HG02642 (cell line): ENCODE data around the gene MLLT10.
"Not testable (repeated sequence)": the region's sequence is repeated elsewhere in the genome, so short reads cannot be mapped to it uniquely, and the experiment has no call there.

Source experiments
- ATAC-seq: cut with Tn5 transposase; IDR thresholded peaks from one replicate; pipeline ENCODE4 v1.9.1; 2021; ENCODE audit warnings: mild to moderate bottlenecking; ENCODE audit not compliant: unreplicated experiment, poor library complexity

The MLLT10 gene

DNA sequence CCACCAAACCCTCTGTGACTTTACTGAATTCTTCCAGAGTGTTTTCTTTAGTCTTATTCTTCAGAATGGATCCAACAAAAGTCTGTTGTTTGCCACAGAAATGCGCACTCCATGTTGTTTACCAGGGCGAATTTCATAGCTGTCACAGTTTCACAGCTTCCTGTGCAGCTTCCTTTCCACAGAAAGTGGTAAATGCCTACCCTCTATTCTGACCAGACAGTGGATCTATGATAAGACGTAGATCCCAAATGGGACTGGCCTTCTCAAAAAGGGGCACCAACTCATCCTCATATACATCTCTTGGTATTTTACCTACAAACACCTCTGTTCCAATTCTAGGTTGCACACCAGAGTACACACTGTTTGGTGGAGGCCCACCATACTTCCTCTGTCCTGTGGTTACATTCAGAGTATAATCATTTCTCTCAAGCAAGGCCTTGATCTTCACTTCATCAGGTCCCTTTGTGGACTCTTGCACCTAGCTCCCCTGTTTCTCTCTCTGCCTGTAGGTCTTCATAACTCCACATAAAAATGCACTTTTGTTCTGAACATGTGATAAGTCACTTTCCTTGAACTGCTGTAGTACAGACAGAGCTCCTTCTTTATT is 91.7 kb downstream of the MLLT10 start:
- ATAC-seq = no peak

DNA sequence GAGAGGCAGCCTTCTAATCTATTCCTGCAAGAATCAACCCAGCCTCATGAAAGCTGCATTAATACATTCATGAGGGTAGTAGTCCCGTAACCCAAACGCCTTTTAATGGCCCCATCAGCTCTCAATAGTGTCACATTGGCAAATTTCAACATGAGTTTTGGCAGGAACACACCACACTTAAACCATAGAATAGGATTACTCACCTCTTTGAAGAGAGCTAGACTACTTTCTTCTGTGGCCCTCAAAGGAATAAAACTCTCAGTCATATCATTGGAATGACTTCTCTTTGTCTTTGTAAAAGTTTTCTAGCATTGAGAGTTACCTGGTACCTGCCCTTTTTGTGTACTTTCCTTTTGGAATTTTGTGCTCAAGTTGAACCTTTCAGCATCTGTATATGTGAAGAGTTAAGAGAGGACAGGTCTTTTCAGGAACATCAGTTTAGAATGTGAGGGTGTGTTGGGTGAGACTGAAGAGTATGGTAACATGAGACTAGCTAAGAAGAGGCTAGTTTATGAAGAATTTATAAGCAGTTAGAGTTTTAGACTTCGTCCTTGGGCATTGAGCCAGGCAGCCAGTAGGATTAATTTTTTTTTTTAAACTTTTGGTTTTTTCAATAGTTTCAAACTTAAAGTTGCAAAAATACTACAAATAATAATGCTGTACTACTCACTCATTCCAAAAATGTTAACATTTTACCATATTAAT is 92.6 kb downstream of the MLLT10 start:
- ATAC-seq = no peak

DNA sequence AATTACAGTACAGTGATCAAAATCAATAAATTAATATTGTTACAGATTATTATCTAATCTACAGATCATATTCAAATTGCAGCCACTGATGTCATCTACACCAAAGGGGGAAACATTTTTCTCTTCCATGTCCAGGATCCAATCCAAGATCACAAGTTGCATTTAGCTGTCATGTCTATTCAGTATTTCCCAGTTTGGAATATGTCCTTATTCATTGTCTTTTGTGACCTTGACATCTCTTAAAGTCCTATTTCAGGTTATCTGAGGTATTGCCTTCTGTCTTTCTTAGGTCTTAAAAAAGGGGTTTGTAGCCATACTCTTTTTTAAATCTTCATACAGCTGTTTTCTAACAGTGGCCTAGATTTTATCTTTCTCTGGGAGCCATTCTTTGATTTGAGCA is 93.3 kb downstream of the MLLT10 start:
- no peak for ATAC-seq

DNA sequence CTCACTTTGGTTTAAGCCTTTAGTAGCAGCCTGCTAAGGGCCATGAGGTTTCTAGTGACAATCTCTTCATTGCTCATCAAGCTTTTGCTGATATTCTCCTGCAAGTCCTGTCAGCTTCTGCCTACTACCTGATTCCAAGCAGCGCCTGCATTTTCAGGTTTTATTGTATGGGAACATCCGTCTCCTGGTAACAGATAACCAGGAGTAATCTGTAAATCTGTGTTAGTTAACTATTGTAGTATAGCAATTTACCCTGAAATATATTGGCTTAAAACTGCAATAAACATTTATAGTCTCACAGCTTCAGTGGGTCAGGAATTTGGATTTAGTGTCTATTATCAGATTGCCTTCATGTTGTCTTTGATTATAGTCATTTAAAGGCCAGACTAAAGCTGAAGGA is 94.0 kb downstream of the MLLT10 start:
- ATAC-seq = no peak

DNA sequence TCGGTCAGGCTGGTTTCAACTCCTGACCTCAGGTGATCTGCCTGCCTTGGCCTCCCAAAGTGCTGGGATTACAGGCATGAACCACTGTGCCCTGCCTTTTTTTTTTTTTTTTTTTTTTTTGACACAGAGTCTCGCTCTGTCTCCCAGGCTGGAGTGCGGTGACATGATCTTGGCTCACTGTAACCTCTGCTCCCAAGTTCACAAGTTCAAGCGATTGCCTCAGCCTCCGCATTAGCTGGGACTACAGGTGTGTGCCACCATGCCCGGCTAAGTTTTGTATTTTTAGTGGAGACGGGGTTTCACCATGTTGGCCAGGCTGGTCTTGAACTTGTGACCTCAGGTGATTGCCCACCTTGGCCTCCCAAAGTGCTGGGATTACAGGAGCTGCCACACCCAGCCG is 94.6 kb downstream of the MLLT10 start:
- not testable (repeated sequence) for ATAC-seq

DNA sequence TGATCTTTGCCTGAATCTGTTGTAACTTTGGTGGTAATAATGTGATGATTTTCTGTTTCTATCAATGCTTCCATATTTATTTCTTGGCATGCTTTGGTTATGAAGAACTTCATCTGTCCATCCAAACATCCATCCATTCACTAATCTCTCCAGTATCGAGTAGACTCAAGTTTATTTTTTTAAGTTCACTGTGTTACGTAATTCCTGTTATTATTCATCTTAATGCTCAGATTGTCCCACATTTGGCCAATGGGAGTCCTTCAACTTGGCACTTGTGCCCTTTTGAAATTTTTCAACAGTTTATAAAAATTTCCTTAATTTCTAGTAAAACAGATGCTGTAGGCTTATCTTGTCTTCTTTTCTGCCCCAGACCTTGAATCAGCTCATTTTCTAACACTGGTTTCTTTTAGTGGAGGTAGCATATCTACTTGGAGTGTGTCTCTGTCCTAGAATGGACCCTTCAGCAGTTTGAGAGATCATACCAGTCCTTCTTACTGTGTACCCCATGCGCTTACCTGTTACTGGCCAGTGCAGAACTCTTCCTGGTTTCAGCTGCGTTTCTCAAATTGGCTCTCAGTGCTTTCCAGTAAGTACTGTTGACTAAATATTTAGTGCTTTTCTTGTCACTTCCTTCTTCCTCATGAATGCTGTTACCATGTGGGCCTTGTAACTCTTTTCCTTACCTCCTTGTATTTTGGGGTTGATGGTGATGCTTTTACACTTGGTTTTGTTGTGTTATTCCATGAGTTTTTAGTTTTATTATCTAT is 100.8 kb downstream of the MLLT10 start:
- no peak for ATAC-seq

DNA sequence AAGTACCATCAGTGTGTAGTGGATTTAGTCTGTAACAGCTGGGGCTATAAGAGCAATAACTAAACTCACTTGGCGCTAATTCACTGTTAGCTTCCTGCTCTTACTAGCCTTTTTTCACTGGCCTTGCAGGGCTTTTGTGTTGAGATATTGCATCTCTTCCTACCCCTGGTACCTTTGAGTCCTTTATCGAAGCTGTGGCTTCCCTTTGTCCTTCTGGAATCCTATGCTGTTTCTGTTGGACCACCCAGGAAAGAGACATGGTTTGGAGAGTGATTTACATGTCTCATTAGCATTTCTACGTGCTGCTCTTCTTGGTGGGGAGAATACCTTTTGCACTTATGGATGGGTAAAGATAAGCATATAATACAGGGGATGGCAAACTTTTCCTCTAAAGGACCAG is 103.8 kb downstream of the MLLT10 start:
- ATAC-seq = no peak

DNA sequence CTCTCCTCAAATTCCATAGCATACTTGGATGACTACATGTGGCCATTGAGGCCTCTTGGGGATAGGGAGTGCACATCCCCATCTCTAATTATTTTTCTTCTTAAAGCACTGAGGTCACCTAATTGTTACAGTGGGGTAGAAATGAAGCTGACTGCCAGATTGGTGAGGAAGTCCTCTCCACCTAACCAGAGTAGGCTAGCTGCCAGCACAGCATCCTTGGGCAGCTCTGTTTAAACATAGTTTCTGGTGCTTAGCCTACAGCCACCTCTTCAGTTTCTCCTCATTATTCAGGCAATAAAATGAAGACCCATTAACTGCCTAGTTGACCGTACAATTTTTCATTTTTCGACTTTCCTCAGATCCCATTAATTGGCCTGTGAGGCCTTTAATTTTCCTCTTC is 104.6 kb downstream of the MLLT10 start:
- ATAC-seq = no peak

DNA sequence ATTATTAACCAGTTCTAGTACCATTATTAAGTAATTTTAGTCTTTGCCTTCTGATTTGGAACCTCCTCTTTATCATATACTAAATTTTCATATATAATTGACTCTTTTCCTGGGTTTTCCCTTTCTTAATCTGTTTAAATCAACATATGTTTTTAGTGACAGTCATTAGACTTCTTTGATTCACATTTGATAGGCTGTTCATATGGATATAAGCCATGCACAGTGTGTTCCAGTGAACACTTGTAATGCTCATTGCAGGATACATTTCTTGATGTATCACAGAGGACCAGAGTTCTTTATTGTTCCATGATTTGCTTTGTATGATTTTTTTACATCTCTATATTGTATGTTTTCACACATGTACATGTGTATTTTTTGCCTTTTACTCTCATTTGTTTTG is 114.0 kb downstream of the MLLT10 start:
- ATAC-seq = no peak

DNA sequence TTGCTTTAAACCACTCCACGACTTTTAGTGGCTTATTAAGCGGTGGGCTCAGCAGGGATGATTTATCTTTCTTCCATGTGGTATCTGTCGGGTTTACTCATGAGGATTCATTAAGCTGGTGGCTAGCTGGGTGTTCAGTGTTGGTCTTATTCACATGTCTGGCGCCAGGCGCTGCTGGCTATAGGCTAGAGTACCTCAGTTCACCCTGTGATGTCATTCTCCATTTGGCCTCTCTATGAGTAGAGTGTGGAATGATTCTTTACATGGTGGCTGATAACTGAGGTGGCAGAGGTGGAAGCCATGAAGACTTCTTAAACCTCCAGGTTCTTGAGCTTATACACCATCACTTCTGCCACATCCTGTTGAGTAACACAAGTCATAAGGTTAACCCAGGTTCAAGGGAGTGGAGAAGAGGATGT is 115.4 kb downstream of the MLLT10 start:
- ATAC-seq = no peak

DNA sequence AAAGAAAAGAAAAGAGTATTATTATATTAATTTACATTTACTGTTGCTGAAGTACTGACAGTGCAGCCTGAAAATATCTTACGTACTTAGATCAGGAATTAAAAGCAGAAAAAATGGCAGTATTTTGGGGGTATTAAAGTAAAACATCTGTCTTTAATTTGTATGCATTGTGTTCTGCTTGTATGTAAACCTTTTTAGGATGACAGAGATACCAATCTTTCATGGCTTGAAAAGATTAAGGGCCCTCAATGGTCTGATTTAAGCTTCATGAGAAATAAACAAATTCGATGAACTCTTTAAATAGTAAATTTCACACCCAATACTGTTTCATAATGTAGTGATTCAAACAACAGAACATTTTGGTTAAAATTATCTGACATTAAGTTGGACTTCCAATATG is 116.3 kb downstream of the MLLT10 start:
- no peak for ATAC-seq

DNA sequence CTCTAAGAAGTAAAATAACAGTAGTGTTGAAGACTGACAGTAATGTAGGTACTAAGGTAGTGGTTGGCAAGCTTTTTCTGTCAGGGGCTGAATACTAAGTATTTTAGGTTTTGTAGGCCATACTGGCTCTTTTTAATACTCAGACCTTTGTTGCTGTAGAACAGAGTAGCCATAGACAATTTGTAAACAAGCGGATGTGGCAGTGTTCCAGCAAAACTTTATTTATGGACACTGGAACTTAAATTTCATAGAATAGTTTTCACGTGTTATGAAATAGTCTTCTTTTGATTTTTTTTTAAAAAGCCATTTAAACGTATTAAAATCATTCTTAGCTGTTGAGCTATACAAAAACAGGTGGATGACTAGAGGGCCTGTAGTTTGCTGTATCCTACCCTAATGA is 121.2 kb downstream of the MLLT10 start:
- no peak for ATAC-seq

DNA sequence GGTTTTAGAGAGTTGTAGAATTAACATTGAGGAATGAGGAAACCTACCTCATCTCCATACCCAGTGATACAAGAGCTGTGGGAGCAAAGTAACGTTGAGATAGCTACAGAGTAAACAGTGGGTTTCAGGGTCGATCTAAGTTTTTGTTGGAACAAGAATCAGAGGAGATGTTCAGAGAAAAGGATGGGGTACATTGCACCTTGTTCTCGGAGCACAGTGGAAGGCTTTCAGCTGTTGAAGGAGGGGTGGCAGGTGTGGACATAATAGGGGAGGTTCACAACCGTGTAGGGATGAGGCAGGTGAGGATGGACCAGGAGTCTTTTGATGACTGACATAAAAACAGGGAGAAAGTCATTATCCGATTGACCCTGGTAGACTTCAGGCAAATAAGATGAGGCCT is 121.7 kb downstream of the MLLT10 start:
- ATAC-seq = no peak

DNA sequence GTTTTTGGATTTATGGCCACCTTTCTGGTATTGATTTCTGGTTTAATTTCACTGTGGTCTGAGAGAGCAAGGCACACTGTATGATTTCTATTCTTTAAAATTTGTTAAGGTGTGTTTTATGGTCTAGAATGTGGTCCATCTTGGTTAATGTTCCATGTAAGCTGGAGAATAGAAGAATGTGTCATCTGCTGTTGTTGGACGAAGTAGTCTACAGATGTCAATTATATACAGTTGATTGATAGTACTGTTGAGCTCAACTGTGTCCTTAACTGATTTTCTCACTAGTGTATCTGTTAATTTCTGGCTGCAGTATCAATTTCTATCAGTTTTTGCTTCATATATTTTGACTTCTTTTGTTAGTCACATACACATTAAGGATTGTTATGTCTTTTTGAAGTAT is 127.1 kb downstream of the MLLT10 start:
- no peak for ATAC-seq

DNA sequence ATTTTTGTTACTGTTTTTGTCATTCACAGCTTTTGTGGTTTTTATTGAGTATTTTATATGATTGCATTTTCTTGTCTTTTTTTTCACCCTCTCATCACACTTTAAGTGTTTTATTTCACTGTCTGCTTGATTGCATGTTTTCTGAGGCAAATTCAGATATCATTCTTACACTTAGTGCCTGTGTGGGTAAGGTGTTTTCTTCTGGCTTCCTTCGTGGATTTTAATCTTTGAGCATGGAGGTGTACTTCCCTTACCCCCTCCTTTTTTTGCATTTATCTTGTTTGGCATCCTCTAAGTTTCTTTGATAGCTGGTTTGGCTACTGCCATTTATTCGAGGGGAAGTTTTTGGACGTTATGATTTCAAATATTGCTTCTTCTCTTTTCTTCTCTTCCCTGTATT is 127.9 kb downstream of the MLLT10 start:
- ATAC-seq = no peak

DNA sequence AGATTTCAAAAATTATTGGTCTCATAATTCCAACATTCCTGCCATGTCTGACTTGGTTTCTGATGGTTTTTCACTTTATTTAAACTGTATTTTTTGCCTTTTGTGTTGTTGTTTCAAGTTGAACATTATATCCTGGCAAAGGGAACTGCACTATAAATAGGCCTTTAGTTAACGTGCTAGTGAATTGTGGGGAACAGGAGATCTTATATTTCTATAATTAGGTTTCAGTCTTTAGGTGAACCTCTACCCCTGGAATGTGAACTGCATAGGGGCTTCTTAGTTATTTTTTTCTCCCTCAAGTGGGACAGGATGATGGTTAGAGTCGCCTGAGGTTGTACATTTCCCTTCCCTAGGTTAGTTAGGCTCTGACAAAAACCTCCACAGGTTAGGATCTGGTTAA is 128.6 kb downstream of the MLLT10 start:
- ATAC-seq = no peak

DNA sequence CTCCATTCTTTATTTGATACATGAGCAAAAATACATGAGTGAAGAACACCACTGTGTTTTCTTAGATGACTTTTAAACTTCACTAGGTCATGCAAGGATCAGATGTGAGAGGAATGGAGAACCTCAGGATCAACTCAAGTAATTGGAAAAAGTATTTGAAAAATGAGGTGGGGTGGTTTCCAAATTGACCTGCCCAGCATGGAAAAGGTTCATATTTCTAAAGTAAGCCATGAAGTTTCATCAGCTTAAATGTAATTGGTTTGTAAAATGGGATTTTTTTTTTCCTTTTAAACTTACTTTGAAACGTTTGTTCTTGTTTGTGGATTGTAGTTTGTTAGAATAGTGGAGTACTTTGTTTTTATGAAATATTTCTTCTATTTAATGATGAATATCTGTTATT is 134.8 kb downstream of the MLLT10 start:
- no peak for ATAC-seq

DNA sequence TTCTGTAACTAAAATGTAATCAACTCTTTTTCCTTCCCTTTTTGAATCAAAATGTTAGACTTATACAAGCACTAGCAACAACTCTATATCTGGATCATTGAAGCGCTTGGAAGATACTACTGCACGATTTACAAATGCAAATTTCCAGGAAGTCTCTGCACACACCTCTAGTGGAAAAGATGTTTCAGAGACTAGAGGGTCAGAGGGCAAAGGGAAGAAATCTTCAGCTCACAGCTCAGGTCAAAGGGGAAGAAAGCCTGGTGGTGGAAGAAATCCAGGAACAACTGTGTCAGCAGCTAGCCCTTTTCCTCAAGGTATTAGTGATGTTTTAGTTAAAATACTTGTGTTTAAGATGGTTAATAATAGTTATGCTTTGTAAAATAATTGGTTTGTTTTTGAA is 136.4 kb downstream of the MLLT10 start:
- no peak for ATAC-seq

DNA sequence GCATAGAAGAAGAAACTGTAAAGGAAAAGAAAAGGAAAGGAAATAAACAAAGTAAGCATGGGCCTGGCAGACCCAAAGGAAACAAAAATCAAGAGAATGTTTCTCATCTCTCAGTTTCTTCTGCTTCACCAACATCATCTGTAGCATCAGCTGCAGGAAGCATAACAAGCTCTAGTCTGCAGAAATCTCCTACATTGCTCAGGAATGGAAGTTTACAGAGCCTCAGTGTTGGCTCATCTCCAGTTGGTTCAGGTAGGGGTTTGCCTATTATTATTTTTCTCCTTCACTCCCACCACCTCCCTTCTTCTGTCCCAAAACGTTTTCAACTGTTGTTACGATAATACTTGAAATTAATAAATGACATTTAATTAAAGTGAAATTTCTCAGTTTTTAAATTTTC is 139.6 kb downstream of the MLLT10 start:
- no peak for ATAC-seq

DNA sequence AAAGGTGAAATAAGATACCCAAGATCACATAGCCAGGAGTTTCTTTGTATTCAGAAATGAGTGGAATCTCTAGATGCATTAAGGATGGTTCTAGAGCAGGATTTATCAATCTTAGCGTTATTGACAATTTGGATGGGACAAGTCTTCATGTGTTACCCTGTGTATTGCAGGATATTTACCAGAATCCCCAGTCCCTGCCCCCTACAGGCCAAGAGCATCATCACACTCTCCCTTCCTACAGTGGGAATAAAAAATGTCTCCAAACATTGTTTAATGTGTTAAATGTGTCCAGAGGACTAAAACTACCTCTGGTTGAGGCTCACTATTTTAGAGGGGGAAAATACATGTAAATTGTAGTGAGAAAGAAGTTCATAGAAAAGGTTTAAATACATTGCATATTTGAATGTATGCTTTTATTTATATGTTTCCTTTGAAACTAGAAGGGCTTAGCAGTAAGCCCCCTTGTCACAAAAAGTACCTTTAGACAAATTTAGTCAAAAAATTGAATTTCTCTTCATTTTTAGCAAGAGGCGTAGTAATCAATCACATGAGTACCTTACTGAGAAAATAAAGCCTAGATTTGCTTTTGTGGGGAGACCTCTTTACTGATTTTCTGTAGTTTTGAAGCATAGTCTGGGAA is 141.2 kb downstream of the MLLT10 start:
- ATAC-seq = peak; percentile 74

DNA sequence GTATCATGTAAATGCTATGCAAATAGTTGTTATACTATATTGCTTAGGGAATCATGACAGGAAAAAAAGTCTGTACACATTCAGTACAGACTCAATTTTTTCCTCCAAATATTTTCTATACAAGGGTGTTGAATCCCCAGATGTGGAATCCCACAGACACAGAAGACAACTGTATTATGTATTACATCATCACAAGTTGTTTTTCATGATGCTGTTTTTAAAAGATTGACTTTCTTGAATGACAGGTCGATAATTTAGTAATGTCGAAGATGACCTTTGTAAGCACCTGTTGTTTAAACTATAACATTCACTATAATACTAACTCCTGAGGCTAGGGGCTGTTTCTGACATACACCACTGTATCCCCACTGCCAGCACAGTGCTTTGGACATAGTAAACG is 143.5 kb downstream of the MLLT10 start:
- ATAC-seq = no peak
